HK-2 (cell line): ENCODE data around the gene PLBD2.
"Not testable (repeated sequence)": the region's sequence is repeated elsewhere in the genome, so short reads cannot be mapped to it uniquely, and the experiment has no call there.

ENCODE experiments used
- DNase-seq: peaks from one replicate; pipeline ENCODE4 v3.0.0-alpha.2; 2018; ENCODE audit not compliant: unreplicated experiment

PLBD2 gene

GRCh38 chr12:113334786-113335539 is 23.4 kb upstream of the PLBD2 start, which contains the start of gene SLC8B1:
SLC8B1 (minus strand) TSS chr12:113335109; CDS start chr12:113332878, 2,231 bp downstream.
- peak; percentile 90 for DNase-seq

GRCh38 chr12:113339540-113339939 is 18.8 kb upstream of the PLBD2 start:
- DNase-seq = no peak

GRCh38 chr12:113340061-113340460 is 18.3 kb upstream of the PLBD2 start:
- no peak for DNase-seq

- no peak for DNase-seq
Observed at GRCh38 chr12:113341535-113341934, 16.9 kb upstream of the PLBD2 start.

GRCh38 chr12:113345318-113345717 is 13.1 kb upstream of the PLBD2 start:
- DNase-seq = no peak

GRCh38 chr12:113346353-113346752 is 12.0 kb upstream of the PLBD2 start:
- no peak for DNase-seq

- no peak for DNase-seq
Observed at GRCh38 chr12:113347107-113347506, 11.3 kb upstream of the PLBD2 start.

GRCh38 chr12:113347892-113348291 is 10.5 kb upstream of the PLBD2 start:
- DNase-seq = no peak

- DNase-seq = no peak
Observed at GRCh38 chr12:113348849-113349536, 9.4 kb upstream of the PLBD2 start.

GRCh38 chr12:113351089-113351488 is 7.3 kb upstream of the PLBD2 start:
- DNase-seq = no peak

GRCh38 chr12:113354192-113354591 is 4.2 kb upstream of the PLBD2 start:
- DNase-seq = not testable (repeated sequence)

- no peak for DNase-seq
Observed at GRCh38 chr12:113359133-113359938, 949 bp downstream of the PLBD2 start.

GRCh38 chr12:113359939-113360748 is 1.8 kb downstream of the PLBD2 start:
- no peak for DNase-seq

GRCh38 chr12:113361574-113362370 is 3.4 kb downstream of the PLBD2 start:
- DNase-seq = no peak

- DNase-seq = no peak
Observed at GRCh38 chr12:113364698-113365097, 6.3 kb downstream of the PLBD2 start.

GRCh38 chr12:113365639-113366395 is 7.4 kb downstream of the PLBD2 start:
- DNase-seq = no peak

GRCh38 chr12:113366827-113367226 is 8.4 kb downstream of the PLBD2 start:
- no peak for DNase-seq

- no peak for DNase-seq
Observed at GRCh38 chr12:113368331-113368730, 9.9 kb downstream of the PLBD2 start.

- no peak for DNase-seq
Observed at GRCh38 chr12:113369391-113369985, 11.1 kb downstream of the PLBD2 start.
